ENCODE results near the gene USP6NL.

The USP6NL gene

DNA sequence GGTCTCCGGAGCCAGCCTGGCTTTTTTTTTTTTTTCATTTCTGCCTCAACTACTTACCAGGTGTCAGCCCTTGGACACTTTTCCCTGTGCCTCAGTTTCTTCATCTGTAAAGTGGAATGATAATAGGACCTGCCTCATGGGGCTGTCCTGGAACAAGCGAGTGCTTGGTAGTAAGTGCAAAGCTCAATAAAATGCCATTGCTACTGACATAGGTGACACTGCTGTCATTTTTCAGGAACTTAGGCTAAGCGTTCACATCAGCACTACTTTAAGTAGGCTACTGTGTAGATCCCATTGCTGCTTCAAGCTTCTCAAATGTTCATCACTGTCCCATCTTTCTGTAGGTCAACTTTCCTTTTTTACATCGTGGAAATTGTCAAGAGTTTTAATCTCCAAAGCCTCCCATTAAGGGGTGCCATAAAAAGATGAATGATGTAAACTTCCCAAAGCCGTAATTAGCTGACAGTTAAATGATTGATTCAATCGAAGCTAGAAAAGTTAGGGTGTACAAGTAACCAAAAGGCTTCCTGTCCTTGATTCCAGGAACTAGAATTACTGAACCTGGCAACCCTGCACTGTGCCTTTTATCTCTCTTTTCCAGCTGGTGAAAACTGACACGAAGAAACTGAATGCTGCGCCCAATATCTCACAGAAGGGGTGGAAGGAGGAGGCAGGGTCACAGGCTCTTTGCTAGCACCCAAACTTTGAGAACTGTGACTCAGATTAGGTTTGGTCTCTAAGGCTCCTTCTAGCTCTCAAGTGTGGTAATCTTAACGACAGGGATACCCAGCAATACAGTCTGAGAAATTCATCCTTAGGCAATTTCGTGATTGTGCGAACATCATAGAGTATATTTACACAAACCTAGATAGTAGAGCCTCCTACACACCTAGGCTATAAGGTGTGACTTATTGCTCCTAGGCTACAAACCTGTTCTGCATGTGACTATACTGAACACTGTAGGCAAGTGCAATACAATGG is 861 bp upstream of the USP6NL start:
- POLR2A ChIA-PET, result interaction anchor here (0.6 to 0.9 kb wide), 2 partner anchors 79 to 124 kb away, joined by 3 read pairs; no protein-coding TSS in a partner anchor
- no peak for TF ChIP-seq ELF4 (IDR thresholded peaks at IDR 0.05)
- TF ChIP-seq, protein P1, sequence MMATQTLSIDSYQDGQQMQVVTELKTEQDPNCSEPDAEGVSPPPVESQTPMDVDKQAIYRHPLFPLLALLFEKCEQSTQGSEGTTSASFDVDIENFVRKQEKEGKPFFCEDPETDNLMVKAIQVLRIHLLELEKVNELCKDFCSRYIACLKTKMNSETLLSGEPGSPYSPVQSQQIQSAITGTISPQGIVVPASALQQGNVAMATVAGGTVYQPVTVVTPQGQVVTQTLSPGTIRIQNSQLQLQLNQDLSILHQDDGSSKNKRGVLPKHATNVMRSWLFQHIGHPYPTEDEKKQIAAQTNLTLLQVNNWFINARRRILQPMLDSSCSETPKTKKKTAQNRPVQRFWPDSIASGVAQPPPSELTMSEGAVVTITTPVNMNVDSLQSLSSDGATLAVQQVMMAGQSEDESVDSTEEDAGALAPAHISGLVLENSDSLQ (IDR thresholded peaks at IDR 0.05), result peak; percentile 73
- CTCF ChIA-PET, result interaction anchor here (0.7 kb wide), 1 partner anchor 114 kb away, joined by 3 read pairs; no protein-coding TSS in a partner anchor
- DNase-seq (ENCODE audit: extremely low spot score), result no peak

DNA sequence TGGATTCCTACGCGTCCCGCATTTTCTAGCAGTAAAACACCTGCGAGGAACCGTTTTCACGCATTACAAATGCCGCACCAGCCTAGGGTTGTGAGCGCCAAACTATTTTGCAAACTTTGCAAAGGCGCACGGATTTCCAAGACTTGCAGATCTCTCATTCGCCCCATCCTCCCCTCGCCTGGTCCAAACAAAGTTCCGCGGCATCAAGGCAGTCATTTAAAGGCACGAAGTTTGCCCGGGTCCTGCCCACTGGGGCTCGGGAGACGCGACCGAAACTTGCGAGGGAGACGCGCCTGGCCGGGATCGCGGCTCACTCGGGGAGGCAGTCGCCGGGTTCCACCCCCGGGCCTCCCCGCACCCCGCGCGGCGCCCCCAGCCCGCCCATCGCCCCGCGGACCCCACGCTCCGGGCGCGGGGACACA is 613 bp downstream of the USP6NL start:
- peak; percentile 18 for DNase-seq (ENCODE audit: extremely low spot score)
- POLR2A ChIA-PET, result no interaction called here
- no peak for TF ChIP-seq L3MBTL2 (conservative IDR thresholded peaks at IDR 0.05)
- no peak for TF ChIP-seq ZNF384 (IDR thresholded peaks at IDR 0.05)
- TF ChIP-seq ARNT (IDR thresholded peaks at IDR 0.05), result no peak
- no peak for TF ChIP-seq FOXM1 (IDR thresholded peaks at IDR 0.05; ENCODE audit: borderline replicate concordance)
- no peak for TF ChIP-seq CTBP1 (IDR thresholded peaks at IDR 0.05; ENCODE audit: borderline replicate concordance)
- TF ChIP-seq NFRKB (IDR thresholded peaks at IDR 0.05), result no peak
- CTCF ChIA-PET, result no interaction called here

DNA sequence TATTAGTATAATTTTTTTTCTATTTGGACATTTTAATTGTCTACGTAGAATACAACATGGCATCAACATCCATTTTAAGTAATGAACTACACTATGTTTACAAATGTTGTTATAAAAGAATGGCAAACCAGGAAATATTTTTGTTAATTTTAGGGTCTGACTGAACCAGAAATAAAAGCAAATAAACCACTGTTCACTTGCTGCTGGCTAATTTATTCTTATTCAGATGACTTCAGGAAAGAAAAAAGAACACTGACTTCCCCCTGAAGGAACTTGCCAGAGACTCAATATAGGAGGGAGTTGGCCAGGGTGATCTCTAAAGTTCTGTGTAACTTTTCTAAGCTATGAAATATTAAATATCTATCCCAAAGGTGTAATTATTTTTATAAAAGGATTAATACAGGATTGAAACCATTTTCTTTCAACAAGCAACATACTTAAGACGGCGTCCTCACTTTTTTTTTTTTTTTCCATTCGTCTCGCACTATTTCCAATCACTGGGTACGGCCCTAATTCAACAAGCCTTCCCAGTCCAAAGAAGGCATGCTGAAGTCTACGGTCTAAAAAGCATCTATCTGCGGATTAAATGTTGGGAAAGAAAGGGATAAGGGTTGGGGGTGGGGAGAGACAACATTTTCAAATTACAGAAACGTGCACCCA is 1.2 kb downstream of the USP6NL start:
- ChIA-PET POLR2A (no interaction called here), CTCF (interaction anchor here (1.3 kb wide), 1 partner anchor 115 kb away, joined by 4 read pairs; no protein-coding TSS in a partner anchor)
- DNase-seq (ENCODE audit: extremely low spot score), result no peak
- TF ChIP-seq, protein P1 (IDR thresholded peaks at IDR 0.05), result no peak
- TF ChIP-seq CTBP1 (IDR thresholded peaks at IDR 0.05; ENCODE audit: borderline replicate concordance), result no peak
- TF ChIP-seq ZNF384 (IDR thresholded peaks at IDR 0.05), result peak; percentile 80

DNA sequence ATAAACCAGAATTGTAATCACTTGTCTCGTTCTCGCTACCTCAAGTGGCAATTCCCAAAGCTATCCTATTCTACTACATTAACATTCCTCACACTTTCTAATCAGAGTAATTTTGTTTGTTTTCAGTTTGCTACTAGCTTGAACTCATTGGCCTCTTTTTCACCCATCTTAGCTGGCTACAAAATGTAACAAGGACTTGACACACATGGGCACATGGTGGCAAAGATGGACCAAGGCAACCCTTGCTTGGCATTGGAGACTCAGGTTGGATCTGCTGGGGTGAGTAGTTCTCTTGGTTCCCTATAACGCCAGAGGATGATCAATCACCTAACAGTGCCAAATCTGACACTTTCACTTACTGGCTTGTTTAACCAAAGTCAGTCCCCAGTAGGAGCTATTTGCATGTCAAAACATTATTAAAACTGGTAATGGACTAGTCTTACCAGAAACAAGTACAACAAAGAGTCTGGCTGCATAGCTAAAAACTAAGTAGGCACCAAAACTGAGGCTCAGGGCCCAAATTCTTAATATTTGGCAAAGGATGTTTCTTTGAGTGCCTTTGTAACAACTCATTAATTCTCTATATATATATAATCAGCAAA is 1.9 kb downstream of the USP6NL start:
- CTCF ChIA-PET, result interaction anchor here (1.3 kb wide), 1 partner anchor 115 kb away, joined by 4 read pairs; no protein-coding TSS in a partner anchor
- TF ChIP-seq ELF4 (IDR thresholded peaks at IDR 0.05) (no peak), ZNF384 (IDR thresholded peaks at IDR 0.05) (no peak), SP1 (IDR thresholded peaks at IDR 0.05) (no peak), LEF1 (IDR thresholded peaks at IDR 0.05; ENCODE audit: borderline replicate concordance) (no peak), BHLHE40 (IDR thresholded peaks at IDR 0.05; ENCODE audit: borderline replicate concordance) (no peak)
- TF ChIP-seq, protein P1 (IDR thresholded peaks at IDR 0.05), result peak; percentile 65
- POLR2A ChIA-PET, result no interaction called here
- no peak for DNase-seq (ENCODE audit: extremely low spot score)

DNA sequence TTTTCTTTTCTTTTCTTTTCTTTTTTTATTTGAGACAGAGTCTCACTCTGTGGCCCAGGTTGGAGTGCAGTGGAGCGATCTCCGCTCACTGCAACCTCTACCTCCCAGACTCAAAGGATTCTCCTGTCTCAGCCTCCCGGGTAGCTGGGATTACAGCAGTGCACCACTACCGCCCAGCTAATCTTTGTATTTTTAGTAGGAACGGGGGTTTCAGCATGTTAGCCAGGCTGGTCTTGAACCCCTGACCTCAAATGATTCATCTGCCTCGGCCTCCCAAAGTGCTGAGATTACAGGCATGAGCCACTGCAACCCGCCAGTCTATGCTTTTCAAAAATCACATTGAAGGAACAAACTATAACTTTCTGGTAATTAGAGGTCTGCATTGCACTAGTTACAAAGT is 2.4 kb downstream of the USP6NL start:
- TF ChIP-seq ELF4 (IDR thresholded peaks at IDR 0.05) (no peak), HDGF (IDR thresholded peaks at IDR 0.05; ENCODE audit: borderline replicate concordance) (no peak)
- ChIA-PET POLR2A (no interaction called here), CTCF (interaction anchor here (1.3 kb wide), 1 partner anchor 116 kb away, joined by 4 read pairs; no protein-coding TSS in a partner anchor)
- no peak for DNase-seq (ENCODE audit: extremely low spot score)

DNA sequence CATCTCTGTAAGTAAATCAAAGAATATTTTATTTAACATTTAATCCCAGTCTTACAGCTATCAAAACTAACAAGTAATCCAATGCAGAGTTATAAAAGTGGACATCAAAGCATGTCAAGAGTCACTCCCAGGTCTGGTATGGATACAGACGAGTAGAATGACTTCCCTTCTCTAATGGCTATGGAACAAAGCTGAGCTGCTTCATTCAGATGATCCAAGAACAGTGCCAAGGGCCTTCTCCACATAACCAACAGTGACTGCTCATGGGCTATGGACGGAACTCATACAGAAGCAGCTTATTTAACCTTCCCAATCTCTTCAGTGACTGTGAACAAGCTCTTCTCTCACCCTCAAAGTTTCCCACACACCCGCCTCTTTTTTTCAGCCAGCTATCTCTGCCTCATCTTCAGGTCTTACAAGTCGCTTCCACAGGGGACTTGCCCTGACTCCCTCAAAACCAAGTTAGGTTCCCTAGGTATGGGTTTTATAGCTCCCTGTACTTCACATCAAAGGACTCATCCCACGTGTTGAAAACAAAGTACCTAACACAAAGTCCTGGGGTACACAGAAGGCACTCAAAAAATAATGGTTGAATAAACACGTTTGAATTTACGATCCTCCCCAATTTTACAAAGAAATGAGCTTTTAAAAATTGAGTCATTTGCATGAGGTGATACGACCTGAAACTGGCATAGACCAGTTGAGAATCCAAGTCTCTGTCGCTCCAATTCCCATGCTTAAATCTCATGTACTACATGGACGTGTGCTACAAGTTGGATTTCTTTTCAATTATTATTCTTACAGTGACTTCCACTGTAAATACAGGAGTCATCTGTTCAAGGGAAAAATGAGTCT is 3.1 kb downstream of the USP6NL start:
- no peak for DNase-seq (ENCODE audit: extremely low spot score)
- TF ChIP-seq LEF1 (IDR thresholded peaks at IDR 0.05; ENCODE audit: borderline replicate concordance) (no peak), ELF4 (IDR thresholded peaks at IDR 0.05) (no peak)
- ChIA-PET CTCF (interaction anchor here (1.0 to 1.1 kb wide), 3 partner anchors 87 to 184 kb away, joined by 3 read pairs; no protein-coding TSS in a partner anchor), POLR2A (no interaction called here)
